ENCODE results near the gene SYNGR3.

The SYNGR3 gene

DNA sequence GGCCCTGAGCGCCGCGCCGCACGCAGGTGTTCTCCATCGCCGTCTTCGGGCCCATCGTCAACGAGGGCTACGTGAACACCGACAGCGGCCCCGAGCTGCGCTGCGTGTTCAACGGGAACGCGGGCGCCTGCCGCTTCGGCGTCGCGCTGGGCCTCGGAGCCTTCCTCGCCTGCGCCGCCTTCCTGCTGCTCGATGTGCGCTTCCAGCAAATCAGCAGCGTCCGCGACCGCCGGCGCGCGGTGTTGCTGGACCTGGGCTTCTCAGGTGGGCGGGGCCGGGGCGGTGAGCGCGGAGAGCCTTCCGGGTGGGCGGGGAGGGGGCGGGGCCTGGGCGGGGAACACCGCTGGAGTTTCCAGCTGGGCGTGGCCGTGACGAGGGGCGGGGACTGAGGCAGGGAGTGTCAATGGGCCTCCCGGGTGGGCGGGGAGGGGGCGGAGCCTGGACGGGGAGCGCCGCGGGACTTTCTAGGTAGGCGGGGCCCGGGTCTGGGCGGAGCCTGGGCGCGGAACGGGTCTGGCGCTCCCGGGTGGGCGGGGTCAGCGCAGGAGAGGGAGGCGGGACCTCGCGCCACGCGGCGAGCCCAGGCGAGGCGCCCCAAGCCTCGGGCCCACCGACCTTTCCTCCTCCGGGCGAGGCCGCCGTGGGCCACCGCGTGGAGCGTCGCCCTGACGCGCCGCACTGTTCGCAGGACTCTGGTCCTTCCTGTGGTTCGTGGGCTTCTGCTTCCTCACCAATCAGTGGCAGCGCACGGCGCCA, 2.4 kb downstream of the SYNGR3 start:
- DNase-seq (ENCODE audit: low read depth in 1 of 2, low spot score in 1 of 2), result peak; percentile 95 to 97

DNA sequence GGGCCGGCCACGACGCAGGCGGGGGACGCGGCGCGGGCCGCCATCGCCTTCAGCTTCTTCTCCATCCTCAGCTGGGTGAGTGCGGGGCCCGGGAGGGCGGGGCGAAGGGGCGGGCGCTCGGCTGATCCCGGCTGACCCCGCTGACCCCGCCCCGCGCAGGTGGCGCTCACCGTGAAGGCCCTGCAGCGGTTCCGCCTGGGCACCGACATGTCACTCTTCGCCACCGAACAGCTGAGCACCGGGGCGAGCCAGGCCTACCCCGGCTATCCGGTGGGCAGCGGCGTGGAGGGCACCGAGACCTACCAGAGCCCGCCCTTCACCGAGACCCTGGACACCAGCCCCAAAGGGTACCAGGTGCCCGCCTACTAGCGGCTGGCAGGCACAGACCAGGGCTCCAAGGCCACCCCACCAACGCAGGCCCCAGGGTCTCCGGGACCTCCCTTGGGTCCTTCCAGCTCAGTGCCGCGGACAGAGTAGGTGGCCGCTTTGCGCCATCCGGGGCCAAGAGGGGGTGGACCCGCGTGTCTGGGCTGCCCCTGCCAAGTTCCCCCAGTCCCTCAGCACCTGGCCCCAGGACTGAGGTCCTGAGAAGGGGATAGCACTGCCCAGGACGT, 3.0 kb downstream of the SYNGR3 start:
- no peak for DNase-seq (ENCODE audit: low read depth in 1 of 2, low spot score in 1 of 2)

DNA sequence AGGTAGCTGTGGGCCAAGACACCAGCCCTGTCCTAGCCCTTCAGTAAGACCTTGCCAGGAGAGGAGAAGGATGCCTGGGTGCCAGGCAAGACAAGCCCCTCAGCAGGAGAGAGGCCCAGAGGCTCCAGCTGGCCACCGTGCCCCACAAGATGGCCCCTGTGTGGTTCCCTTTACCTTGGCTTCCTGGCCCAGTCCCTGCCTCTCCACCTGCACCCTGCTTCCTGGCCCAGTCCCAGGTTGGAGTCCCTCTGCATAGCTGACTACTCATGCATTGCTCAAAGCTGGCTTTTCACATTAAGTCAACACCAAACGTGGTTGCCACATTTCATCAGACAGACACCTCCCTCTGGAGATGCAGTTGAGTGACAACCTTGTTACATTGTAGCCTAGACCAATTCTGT, 4.0 kb downstream of the SYNGR3 start:
- DNase-seq (ENCODE audit: low read depth in 1 of 2, low spot score in 1 of 2), result no peak

DNA sequence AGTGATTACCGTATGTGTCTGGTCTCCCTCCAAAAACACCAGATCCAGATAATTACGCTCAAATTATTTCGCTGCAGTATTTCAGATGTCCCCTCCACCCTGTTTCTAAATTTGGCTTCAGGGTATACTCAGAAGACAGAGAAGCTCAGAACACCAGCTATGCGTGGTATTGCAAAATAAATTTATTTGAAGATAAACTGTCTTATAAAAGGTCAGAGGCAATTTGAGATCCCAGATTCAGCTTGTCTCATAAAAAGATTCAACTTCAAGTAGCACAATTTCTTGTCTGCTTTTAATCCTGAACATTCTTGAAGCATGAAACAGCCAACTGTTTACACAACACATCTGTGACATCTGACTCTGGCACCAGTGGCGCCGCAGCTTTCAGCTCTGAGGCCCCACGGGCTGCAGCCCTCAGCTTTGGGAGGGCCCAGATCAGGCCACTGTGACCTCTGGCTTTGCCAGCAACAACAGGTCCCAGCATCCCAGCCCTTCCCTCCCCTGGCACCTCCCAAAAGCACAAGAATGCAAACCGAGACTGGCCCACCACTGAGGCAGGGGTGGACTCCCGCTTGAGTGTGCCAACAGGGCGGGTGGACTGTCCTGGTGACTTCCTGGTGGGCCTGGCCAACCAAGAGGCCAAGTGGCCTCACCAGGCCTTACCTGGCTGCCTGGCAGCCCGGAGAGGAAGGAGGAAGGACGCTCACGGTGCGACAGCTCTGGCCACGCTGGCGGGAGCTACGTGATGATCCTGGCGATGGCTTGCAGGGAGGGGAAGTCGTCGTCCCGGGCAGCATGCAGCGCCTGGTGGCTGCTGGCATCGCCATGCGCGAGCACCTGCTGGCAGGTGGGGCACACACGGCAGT, 8.0 kb downstream of the SYNGR3 start:
- no peak for DNase-seq (ENCODE audit: low read depth in 1 of 2, low spot score in 1 of 2)

DNA sequence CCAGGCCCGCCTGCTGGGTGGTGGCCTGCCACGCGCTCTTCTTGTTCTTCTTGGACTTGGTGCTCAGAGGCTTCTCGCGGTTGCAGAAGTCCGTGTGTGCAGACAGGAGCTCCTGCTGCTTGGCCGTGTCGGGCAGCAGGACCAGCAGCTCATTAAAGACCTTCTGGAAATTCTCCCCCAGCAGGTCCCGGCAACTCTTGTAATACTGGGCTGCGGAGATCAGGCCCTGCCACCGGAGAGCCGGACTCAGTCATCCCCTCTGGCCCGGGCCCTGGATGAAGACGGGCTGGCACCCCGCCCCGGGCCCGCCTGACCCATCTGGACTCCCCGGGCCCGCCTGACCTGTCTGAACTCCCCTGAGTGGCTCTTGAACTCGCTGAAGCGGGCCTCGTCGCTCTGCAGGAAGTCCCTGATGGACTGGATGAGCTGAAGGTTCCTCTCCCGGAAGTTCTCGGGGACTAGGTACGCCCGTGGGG, 8.6 kb downstream of the SYNGR3 start:
- DNase-seq (ENCODE audit: low read depth in 1 of 2, low spot score in 1 of 2), result no peak

DNA sequence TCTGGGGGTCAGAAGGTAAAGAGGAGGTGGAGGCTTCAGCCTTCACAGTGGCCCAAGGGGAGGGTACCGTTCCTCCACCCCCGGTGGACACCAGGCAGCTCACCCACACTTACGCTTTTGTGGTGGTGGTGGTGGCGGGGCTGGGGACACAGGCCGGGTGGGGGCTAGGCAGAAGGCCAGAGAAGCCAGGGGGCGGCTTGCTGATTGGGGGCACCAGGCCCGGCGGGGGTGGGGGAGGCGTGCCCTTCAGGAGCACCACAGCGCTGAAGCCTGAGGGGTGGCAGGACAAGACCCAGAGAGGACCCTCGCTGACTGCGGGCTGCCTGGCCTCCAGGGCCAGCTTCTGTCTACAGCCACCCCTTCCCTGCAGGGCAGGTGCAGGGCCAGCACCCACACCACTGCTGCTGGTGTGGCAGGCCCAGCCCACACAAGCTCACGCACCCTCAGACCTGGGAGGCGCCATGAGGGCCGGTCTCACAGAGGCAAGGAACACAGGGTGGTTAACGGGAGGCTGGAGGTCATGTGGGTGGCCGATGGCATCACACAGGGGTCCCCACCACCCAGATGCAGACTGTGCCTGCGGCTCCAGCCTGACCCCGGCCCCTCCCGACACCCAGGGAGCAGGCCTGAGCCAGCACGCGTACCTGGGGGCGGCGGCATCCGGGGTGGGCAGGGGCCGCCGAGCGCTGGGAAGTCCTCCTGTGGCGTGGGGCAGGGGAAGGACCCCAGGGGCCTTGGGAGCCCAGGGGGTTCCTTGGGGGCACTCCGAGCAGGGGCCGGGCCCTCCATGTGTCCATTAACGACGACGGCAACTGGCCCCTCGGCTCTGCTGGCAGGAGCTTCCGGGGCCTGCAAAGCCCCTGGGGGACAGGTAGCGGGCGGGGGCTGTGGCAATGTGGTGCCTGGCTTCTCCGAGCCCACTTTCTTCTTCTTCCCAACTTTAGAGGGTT, 9.4 kb downstream of the SYNGR3 start:
- DNase-seq (ENCODE audit: low read depth in 1 of 2, low spot score in 1 of 2), result no peak

DNA sequence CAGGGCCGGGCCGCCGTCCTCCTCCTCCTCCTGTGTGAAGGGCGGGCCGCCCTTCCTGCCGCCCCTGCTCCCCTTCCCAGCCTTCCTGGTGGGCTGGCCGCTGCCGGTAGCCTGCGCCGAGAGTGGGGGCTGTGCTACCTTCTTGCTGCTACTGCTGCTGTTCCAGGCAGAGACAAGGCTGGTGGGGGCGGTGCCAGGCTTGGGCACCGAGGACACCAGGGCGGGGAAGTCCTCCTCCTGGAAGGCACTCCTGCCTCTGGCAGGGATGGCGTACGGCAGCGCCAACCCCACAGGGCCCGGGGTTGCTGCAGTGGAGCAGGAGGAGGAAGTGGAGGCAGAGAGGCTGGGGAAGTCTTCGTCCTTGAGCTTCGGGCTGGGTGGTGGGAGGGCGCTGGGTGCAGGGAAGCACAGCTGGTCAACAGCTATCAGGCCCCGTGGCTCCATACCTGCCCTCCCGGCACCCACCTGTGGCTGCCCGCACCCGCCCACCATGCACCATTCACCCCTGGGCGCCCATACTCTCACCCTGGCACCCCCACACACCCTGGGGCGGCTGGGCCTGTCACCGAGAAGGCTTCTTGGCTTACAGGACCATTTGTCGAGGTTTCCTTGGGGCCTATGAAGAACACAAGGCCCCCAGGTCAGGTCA, 10.2 kb downstream of the SYNGR3 start:
- no peak for DNase-seq (ENCODE audit: low read depth in 1 of 2, low spot score in 1 of 2)

DNA sequence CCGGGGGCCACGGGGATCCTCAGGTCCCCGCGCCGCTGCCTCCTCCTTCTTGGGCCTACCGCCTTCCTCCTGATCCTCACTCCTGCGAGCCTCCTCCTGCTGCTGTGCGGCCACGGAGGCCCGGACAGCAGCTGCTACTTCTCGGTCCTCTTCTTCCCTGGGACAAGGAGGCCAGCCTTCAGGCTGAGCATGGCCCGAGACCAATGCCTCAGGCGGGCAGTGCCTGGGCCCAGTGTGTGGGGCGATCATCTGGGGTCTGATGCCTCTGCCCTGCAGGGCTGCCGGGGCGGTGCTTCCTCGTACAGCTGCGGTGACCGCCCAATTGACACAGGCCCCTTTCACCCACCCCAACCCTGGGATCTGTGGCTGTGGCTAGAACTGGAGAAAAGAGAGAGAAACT, 11.3 kb downstream of the SYNGR3 start:
- DNase-seq (ENCODE audit: low read depth in 1 of 2, low spot score in 1 of 2), result no peak

DNA sequence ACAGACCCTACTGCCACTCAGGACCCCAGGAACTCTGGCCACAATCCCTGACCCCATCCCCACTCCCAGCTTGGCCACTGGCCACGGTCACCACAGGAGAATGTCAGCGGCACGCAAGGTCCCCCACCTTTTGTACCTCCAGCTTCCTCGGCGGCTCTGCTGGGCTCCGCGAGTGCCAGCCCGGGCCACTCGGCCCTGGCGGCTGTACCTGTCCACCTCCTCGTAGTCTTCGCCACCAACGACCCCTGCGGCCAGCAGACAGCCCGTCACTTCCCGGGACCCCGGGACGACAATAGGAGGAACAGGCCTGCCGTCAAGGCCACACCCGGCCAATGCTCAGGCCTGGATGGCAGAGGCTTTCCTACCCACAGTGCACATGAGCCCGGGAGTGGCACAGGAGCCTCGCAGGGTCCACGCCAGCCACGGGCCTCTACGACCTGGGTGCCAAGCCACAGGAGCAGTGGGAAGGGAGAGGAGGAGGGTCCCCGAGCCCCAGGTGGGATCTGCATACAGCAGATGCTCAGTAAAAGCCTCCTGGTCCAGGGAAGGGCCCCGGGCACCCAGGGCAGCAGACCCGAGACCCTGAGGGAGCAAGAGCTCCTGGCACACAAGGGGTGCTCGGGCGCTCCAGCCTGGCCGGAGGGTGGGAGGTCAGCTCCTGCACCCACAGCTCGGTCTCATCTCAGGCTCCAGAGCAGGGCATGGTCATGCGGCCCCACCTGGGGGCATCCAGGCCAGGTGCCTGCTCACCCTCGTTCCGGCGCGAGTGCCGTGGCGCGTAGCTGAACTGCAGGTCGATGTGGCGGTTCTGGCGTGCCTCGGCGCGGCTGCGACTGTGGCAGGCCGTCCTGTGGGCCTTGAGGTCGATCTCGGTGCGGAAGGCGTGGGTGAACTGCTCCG, 11.9 kb downstream of the SYNGR3 start:
- no peak for DNase-seq (ENCODE audit: low read depth in 1 of 2, low spot score in 1 of 2)

DNA sequence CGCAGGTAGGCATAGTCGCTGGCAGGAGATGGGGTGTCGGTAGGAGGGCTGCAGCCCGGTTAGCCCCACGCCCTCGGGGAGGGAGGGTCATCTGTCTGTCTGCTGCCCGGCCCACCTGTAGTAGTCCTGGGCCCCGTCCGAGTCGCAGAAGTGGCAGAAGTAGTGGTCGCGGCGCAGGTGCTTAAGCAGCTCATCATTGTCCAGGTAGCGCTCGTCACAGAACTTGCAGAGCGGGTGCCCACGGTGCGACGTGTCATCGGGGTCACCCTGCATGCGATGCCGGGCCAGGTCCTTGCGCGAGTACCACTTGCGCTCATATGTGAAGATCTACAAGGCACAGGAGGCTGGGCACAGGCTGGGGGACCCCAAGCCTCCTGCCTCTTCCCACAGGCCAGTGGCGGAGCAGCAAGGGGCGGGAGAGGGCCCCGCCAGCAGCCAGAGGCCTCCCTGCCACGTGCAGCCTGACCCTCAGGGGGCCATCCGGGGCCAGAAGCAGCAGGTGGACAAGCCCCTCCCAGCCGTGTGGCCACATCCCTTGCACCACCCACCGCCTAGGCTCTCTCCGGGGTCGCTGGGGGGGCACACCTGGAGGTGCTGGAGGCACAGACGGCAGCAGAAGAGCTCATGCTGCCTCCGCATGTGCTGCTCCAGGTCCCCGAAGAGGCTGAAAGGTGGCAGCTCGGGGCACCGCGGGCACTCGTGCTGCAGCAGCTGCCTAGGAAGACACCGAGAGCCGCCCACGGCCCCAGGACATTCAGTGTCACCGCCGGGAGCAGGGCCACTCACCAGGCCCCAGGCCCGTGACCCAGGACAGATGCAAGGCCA, 12.8 kb downstream of the SYNGR3 start:
- no peak for DNase-seq (ENCODE audit: low read depth in 1 of 2, low spot score in 1 of 2)

DNA sequence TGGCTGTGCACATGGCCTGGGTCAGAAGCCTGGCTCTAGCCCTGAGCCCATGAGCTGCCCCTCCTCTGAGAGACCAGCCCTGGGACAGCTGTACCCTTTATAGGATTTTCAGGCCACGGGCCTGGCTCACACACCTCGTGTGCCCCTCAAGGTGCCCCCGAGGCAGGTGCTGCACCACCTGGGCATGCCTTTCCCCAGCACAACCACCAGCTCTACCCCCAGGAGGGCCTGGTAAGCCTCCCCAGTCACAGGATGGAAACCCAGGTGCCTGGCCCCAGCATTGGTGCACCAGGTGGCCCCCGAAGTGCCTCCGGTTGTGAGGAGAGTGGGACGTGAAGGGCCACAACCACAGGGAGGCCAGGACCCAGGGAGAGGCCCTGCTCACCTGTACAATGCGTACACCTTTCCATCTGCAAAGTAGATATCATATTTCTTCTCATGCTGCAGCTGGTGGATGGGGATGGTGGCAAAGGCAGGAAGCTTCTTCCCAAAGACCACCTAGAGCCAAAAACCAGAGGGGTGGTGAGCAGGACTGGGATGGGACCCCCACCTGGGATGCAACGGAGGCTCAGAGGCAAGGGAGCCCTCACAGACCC, 13.6 kb downstream of the SYNGR3 start:
- no peak for DNase-seq (ENCODE audit: low read depth in 1 of 2, low spot score in 1 of 2)

DNA sequence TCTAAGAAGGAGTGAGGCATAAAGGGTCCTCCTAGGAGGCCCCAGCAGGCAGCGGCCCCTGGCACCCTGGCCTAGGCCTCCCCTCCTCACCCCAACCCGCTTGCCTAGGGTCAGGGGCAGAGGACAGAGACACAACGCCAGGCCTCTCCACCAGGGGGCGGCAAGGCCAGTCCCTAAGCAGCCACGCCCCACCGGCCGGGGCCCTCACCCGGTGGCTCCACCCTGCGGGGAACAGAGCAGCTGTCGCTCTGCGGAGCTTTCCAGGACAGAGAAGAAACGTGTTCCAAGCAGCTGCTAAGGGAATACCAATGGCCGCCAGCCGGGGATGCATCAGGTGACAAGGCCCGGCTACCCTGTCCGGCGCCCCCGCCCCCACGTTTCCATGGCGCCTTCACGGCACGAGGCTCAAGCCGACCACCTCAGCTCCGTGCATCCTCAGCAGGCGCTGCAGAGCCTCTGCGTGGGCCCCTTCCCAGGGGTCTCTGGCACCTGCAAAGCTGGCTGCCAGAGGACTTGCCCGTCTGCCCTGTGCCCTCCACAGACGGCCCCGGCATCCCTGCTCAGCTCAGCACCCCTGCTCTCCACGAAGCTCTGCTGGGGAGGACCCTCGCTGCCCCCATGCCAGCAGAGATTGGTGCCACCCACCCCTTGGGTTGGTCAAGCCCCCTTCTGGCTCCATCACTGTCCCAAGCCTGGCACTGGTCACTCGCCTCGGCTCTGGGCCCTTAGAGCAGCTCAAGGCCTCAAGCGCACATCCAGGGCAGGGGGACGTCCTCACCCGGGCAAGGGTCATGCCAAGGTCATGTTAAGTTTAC, 14.3 kb downstream of the SYNGR3 start:
- DNase-seq (ENCODE audit: low read depth in 1 of 2, low spot score in 1 of 2), result peak; percentile 68 to 80

DNA sequence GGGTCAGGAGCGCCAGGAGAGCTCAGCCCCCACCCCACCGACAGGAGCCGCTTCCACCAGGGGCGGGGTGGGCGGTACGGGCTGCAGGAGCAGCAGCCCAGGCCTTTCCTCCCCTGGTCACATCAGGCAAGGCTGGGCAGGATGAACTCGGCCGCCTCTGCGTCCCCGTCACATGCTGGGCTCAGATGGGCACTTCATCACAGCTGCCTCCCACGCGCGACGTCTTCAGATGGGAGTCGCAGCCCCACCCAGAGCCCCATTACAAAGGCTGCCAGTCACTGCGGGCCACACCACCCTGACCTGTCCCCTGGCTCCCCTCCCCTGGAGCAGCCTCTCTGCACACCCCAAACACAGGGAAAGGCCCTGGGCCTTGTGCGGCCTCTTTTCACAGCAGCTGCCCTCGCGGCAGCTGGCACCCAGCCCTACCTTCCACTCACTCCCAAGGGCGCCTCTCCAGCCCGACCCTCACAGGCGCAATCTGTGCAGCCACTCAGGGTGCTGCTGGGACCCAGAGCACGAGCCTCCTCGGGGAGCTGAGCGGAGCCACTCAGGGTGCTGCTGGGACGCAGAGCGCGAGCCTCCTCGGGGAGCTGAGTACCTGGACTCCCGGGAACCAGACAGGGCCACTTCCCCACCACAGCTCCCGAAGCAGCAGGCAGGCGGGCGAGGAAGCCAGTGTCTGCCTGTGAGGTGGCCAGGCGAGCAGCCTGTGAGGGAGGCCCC, 15.2 kb downstream of the SYNGR3 start:
- no peak for DNase-seq (ENCODE audit: low read depth in 1 of 2, low spot score in 1 of 2)

DNA sequence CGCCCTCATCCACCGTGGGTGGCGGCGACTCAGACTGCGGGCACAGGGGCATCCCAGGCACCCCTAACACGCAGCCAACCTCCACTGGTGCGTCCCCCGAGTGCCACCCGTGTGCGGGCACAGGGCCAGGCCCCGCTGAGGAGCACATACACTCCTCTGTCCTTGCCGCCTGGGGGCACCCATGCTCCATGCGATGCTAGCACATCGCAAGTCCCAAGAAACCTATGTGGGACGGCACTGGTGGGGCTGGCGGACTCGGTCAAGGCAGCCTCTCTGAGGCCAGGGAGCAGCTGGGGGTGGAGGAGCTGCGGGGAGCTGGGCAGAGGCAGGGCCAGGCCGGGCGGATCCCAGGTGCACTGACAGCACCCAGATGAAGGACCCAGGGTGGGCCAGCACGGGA, 15.9 kb downstream of the SYNGR3 start:
- DNase-seq (ENCODE audit: low read depth in 1 of 2, low spot score in 1 of 2), result no peak

DNA sequence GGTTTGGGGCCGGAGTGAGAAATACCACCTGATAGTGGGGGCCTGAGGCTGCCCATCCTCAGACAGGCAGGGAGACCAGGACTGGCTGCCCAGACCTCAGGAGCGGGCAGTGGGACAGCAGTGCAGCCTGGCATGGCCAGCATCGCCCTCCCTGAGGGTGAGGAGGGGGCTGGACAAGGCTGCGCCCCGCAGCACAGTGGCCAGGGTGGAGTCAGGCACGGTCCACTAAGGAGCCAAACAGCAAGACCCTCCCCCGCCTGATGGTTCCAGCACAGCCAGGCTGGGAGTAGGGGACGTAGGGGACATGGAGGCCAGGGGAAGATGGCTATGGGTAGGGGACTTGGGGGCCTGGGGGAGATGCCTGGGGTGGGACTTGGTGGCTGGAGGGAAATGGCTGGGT, 16.5 kb downstream of the SYNGR3 start:
- DNase-seq (ENCODE audit: low read depth in 1 of 2, low spot score in 1 of 2), result no peak

DNA sequence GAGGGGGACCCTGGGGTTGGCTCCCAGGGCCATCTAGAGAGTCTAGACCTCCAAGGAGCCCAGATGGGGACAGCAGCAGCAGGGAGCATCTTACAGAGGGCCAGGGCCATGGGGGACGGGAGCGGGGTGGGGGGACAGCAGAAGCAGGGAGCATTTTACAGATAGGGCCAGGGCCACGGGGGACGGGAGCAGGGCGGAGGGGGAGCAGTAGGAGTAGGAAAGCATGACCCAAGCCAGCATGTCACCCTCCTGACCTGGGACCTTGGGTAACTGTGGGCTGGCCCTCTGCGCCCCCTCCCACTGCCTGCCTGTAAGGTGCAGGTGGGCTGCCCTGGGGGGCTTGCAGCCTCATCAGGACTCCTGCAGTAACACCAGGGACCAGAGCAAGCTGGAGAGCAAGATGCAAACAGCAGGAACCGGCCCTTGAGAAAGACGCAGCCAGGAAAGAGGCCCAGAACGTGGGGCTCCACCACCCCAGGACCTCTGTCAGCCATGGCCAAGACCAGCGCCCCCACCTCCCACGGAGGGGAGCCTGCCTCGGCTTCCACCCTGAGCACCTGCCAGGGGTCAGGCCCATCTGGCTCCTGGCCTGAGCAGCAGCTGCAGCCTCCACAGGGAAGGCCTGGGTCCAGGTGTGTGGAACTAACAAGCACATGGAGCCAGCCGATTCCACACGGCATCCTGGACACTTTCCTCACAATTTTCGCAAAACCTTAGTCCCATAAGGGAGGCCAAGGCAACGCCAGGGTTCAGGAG, 17.5 kb downstream of the SYNGR3 start:
- DNase-seq (ENCODE audit: low read depth in 1 of 2, low spot score in 1 of 2), result no peak
